HG03175 (cell line): ENCODE data around the gene SPATA31D3.
"Not testable (repeated sequence)": the region's sequence is repeated elsewhere in the genome, so short reads cannot be mapped to it uniquely, and the experiment has no call there.

Experiments
- ATAC-seq: cut with Tn5 transposase; IDR thresholded peaks from one replicate; pipeline ENCODE4 v1.9.1; 2021; ENCODE audit warnings: mild to moderate bottlenecking, moderate library complexity; ENCODE audit not compliant: unreplicated experiment

The SPATA31D3 gene

GRCh38 chr9:81976351-81976750, 33.1 kb downstream of the SPATA31D3 start:
- ATAC-seq, result no peak

- no peak for ATAC-seq
Observed at GRCh38 chr9:81979196-81979595, 35.9 kb downstream of the SPATA31D3 start.

GRCh38 chr9:81980568-81980967, 37.3 kb downstream of the SPATA31D3 start:
- no peak for ATAC-seq

- no peak for ATAC-seq
Observed at GRCh38 chr9:81981883-81982282, 38.6 kb downstream of the SPATA31D3 start.

- ATAC-seq, result no peak
Observed at GRCh38 chr9:81984928-81985327, 41.6 kb downstream of the SPATA31D3 start.

GRCh38 chr9:81986051-81986450, 42.8 kb downstream of the SPATA31D3 start:
- ATAC-seq, result no peak

- ATAC-seq, result not testable (repeated sequence)
Observed at GRCh38 chr9:81988472-81988871, 45.2 kb downstream of the SPATA31D3 start, which contains the start of gene SPATA31D1. SPATA31D1 (plus strand) TSS chr9:81988772; CDS start chr9:81988819, 47 bp downstream.

GRCh38 chr9:81989700-81990099, 46.4 kb downstream of the SPATA31D3 start:
- ATAC-seq, result no peak

GRCh38 chr9:81993656-81994055, 50.4 kb downstream of the SPATA31D3 start:
- no peak for ATAC-seq
